GF-D8 (cell line): Measurements from ENCODE around the gene PSMB10.

Source experiments
- DNase-seq: peaks from one replicate; lab custom pipeline; 2025; lab: John Stamatoyannopoulos, UW

PSMB10 gene

GRCh38 chr16:67963662-67964321, 27.1 kb upstream of the PSMB10 start:
- DNase-seq, result no peak

GRCh38 chr16:67963292-67963661, 26.6 kb upstream of the PSMB10 start:
- DNase-seq, result no peak

GRCh38 chr16:67962135-67962534, 25.5 kb upstream of the PSMB10 start:
- no peak for DNase-seq

GRCh38 chr16:67961551-67961957, 24.9 kb upstream of the PSMB10 start:
- no peak for DNase-seq

GRCh38 chr16:67959536-67960329, 23.1 kb upstream of the PSMB10 start:
- DNase-seq, result no peak

GRCh38 chr16:67957622-67958021, 21.0 kb upstream of the PSMB10 start:
- DNase-seq, result no peak

- no peak for DNase-seq
Observed at GRCh38 chr16:67954421-67955196, 18.0 kb upstream of the PSMB10 start.

- DNase-seq, result no peak
Observed at GRCh38 chr16:67953641-67954375, 17.2 kb upstream of the PSMB10 start.

GRCh38 chr16:67951485-67951884, 14.8 kb upstream of the PSMB10 start:
- DNase-seq, result no peak

GRCh38 chr16:67950335-67950843, 13.7 kb upstream of the PSMB10 start:
- DNase-seq, result no peak

GRCh38 chr16:67949645-67950044, 13.0 kb upstream of the PSMB10 start:
- DNase-seq, result no peak

- DNase-seq, result no peak
Observed at GRCh38 chr16:67948015-67948414, 11.4 kb upstream of the PSMB10 start.

- DNase-seq, result no peak
Observed at GRCh38 chr16:67946966-67947558, 10.4 kb upstream of the PSMB10 start.

GRCh38 chr16:67946128-67946569, 9.5 kb upstream of the PSMB10 start:
- no peak for DNase-seq

- DNase-seq, result no peak
Observed at GRCh38 chr16:67945392-67945933, 8.8 kb upstream of the PSMB10 start.

- DNase-seq, result no peak
Observed at GRCh38 chr16:67944690-67945391, 8.2 kb upstream of the PSMB10 start.

GRCh38 chr16:67943619-67944504, 7.2 kb upstream of the PSMB10 start, which contains the start of gene LCAT:
LCAT (minus strand) TSS chr16:67944120; CDS start chr16:67944101, 19 bp downstream.
- no peak for DNase-seq

- DNase-seq, result no peak
Observed at GRCh38 chr16:67943256-67943618, 6.6 kb upstream of the PSMB10 start.

- no peak for DNase-seq
Observed at GRCh38 chr16:67942510-67943255, 6.0 kb upstream of the PSMB10 start.
